ENCODE data around the gene SRRM2.
A peak's percentile ranks its signal among the peaks of the same experiment; 100 is the strongest.

SRRM2 gene

DNA sequence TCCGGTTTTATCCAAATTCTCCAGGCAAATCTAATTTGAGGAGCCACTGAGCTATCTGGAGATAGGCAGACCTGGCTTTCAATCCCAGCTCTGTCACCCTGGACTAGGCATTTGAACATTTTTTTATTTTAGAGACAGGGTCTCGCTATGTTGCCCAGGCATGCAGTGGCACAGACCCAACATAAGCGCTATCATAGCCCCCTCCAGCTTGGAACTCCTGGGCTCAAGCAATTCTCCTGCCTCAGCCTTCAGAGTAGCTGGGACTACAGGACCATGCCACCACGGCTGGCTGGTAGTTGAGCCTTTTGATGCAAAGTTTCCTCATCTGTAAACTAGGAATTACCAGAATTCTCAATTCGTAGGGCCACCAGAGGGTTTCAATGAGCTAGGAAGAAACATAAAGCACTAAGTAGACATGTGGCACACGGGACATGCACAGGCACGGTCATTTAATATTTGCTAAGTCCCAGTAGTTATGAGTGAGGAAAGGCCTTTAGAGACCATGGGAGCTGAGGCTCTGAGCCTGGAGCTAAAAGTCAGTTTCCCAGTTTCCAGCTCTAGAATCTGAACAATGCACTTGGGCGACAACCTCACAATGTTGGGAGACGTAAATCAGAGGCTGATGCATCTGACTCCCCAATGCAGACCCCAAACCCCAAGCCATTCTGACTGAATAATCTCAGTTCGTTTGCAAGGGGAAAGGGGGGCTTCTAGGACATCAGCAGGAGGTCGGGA, 23.5 kb downstream of the SRRM2 start:
- H3K4me3 ChIP-seq (ENCODE audit: low read depth, low read length) = peak overlapping the region; percentile 88
- TF ChIP-seq, protein P1, sequence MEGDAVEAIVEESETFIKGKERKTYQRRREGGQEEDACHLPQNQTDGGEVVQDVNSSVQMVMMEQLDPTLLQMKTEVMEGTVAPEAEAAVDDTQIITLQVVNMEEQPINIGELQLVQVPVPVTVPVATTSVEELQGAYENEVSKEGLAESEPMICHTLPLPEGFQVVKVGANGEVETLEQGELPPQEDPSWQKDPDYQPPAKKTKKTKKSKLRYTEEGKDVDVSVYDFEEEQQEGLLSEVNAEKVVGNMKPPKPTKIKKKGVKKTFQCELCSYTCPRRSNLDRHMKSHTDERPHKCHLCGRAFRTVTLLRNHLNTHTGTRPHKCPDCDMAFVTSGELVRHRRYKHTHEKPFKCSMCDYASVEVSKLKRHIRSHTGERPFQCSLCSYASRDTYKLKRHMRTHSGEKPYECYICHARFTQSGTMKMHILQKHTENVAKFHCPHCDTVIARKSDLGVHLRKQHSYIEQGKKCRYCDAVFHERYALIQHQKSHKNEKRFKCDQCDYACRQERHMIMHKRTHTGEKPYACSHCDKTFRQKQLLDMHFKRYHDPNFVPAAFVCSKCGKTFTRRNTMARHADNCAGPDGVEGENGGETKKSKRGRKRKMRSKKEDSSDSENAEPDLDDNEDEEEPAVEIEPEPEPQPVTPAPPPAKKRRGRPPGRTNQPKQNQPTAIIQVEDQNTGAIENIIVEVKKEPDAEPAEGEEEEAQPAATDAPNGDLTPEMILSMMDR (IDR thresholded peaks at IDR 0.05; ENCODE audit: low read depth, low read length) = no peak

DNA sequence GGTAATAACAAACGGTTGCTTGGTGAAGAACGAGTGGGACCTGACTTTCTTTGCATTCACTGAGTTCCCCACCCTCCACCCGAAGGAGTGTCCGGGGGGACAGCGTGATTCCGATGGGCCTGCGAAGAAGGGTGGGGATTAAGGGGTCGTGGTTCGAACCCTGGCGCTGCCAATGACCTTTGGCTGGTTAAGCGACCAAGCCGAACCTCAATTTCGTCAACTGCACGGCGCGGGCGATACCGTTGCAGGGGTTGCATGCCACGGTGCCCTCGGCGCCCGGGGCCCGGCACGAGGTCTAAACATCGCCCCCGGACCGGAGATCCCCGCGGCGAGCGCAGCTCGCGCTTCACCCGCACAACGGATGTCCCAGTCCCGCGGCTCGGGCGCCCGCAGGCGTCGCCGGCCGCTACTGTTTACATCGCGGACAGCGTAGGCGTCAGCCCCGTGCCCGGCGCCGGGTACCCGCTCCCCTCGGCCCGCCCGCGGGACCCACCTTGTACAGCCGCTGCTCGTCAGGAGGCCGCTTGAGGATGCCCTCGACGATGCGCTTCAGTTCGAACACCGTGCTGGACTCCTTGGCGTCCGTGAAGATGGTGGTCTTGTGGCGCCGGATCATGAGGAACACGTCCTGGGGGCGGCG, 24.2 kb downstream of the SRRM2 start:
- TF ChIP-seq, protein P1 (IDR thresholded peaks at IDR 0.05; ENCODE audit: low read depth, low read length) = no peak

DNA sequence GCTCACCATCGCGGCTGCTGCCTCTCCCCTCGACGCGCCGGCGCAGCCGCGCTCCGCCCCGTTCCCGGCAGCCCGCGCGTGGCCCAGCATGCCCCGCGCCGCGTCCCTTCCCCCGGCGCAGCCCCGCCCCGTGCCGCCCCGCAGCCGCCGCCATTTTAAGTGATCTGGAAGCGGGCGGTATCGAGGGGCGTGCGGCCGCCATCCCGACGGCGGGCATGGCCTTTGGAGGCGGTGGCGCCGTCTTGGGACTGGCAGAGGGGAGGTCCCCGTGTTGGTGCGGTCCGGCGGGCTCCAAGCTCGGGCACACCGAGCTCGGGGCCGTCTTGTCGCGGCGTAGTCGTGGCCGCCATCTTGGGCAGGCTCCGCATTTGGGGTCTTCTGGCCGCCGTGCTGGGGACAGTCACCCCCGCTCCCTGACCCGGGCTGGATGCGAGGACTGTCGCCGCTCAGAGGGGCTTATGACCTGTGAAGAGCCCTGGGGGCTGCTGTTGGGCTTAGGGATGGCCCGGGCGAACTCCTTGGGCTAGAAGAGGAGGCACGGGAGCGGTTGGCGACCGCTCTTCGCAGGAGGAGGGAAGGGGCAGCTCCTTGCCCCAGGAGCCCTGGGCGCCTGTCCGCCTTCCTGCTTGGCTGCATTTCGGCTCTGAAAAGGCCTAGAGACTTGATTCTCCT, 24.9 kb downstream of the SRRM2 start, which contains the start of gene ELOB:
Gene ELOB (minus strand): TSS at position 50 of the 672 bp plus-strand sequence. CDS start 41 bp downstream, at position 9.
- H3K4me3 ChIP-seq (ENCODE audit: low read depth, low read length) = peak within 1 kb of the TSS; percentile 88
- TF ChIP-seq, protein P1 (IDR thresholded peaks at IDR 0.05; ENCODE audit: low read depth, low read length) = no peak

More for the DNA sequence above, 24.2 kb downstream of the SRRM2 start:
- H3K4me3 ChIP-seq (ENCODE audit: low read depth, low read length) = peak overlapping the region; percentile 88

- TF ChIP-seq, protein P1 (IDR thresholded peaks at IDR 0.05; ENCODE audit: low read depth, low read length) = no peak
- peak overlapping the region; percentile 86 for H3K4me3 ChIP-seq (ENCODE audit: low read depth, low read length)
Observed at GRCh38 chr16:2777903-2778629, 25.6 kb downstream of the SRRM2 start.

- peak overlapping the region; percentile 86 for H3K4me3 ChIP-seq (ENCODE audit: low read depth, low read length)
- TF ChIP-seq, protein P1 (IDR thresholded peaks at IDR 0.05; ENCODE audit: low read depth, low read length) = no peak
Observed at GRCh38 chr16:2778630-2778958, 26.2 kb downstream of the SRRM2 start.

DNA sequence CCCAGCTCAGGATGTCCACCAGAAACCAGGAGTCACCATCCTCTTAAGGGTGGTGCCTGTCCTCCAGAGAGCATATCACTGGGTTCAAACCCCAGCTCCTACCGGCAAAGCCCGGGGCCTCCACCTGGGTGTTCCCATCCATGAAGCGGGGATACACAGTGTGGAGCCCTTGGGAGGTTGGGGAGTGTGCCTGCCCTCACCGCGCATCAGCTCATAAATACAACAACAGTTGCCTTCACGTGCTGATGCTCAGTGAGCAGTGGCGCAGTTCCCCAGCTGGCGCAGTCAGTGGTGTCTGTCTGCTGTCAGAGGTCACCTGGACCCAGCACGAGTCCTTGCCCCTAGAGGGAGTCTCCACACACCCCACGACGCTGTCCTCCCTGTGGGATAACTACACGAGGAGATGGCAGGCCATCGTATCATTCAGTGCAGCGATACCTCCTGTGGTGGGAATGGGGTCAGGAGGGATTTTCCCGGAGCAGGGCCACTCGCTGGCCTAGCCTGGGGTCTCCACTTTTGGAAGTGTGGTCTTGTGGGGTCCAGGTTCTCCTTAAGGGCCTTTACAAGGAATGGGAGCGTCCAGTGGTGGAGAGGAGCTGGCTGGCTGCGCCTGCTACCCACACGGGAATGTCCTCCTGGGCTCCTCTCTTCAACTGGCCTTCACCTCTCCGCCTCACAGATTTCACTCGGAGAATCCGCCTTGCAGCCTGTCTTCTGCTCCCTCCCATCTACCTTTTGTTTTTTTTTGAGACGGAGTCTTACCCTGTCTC, 26.9 kb downstream of the SRRM2 start:
- TF ChIP-seq, protein P1 (IDR thresholded peaks at IDR 0.05; ENCODE audit: low read depth, low read length) = no peak
- no peak overlapping the region for H3K4me3 ChIP-seq (ENCODE audit: low read depth, low read length)

Data from WI38 (cell line).